Neutrophil (primary cell): Measurements from ENCODE around the gene HOXB5.
A peak's percentile ranks its signal among the peaks of the same experiment; 100 is the strongest.

Source experiments
- H3K27ac ChIP-seq: fragments of 200-600 bp; sonication (generic); 2 replicates; pipeline ENCODE4 v1.5.1; 2016; ENCODE audit warnings: mild to moderate bottlenecking, moderate library complexity
- H3K27me3 ChIP-seq: fragments of 200-600 bp; sonication (generic); 2 replicates; pipeline ENCODE4 v1.6.0; 2016; ENCODE audit warnings: mild to moderate bottlenecking
- H3K36me3 ChIP-seq: fragments of 200-600 bp; sonication (generic); 2 replicates; pipeline ENCODE4 v1.5.1; 2017
- H3K4me1 ChIP-seq, 2 experiments: fragments of 200-600 bp in 1 of 2; sonication (generic) in 1 of 2; 1 replicate in 1 of 2; 2 replicates in 1 of 2; pipeline versions ENCODE4 v1.5.1 to v1.6.1; 2013 to 2016; ENCODE audit warnings: low read depth in 1 of 2, low read length in 1 of 2, mild to moderate bottlenecking in 1 of 2, moderate library complexity in 1 of 2; ENCODE audit not compliant: control insufficient read depth in 1 of 2, insufficient read depth in 1 of 2
- H3K4me3 ChIP-seq, 2 experiments: fragments of 200-600 bp in 1 of 2; sonication (generic) in 1 of 2; 1 replicate in 1 of 2; 2 replicates in 1 of 2; pipeline ENCODE4 v1.5.1; 2013 to 2016; ENCODE audit warnings: low read depth in 1 of 2, low read length in 1 of 2, mild to moderate bottlenecking in 1 of 2, moderate library complexity in 1 of 2
- H3K9me3 ChIP-seq: fragments of 200-600 bp; sonication (generic); 2 replicates; pipeline ENCODE4 v1.5.1; 2016
- CTCF ChIP-seq: fragments of 200-600 bp; sonication (generic); IDR thresholded peaks from 2 replicates; pipeline ENCODE4 v1.5.1; 2016; ENCODE audit warnings: antibody characterized with exemption

HOXB5 gene

DNA sequence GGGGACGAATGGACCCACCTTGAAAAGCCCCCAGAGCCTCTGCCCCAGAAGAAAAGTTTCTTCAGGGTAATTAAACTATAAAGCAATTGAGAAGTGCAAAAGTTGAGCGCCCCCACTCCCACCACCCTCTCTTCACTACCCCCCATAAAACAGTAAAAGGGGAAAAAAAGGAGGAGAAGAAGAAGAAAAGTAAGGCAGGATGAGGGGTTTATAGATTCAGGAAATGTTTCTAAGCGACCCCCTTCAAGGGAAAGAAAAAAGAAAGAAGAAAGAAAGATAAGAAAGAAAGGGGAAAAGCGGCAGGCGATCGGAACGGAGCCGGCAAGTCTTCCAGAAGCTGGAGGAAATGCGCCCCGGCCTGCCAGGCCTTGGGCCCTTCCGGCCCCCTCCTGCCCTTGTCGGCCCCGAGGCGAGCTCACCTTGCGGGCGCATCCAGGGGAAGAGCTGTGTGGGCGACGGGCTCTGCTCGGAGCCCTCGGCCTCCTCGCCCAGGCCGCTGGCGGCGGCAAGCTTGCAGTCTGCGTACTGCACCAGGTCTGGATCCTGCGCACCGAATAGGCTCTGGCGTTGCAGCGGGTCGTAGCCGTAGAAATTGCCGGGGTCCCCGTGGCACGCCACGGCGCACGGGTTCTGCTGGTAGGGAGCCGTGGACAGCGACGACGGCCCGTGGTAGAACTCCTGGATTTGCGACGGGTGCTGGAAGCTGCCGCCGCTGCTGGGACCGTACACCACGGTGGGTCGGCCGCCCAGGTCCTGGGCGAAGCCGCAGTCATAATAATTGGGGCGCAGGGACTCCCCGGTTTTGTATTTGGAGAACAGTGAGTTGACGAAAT lies 20.5 kb upstream of the HOXB5 start:
- no peak for TF ChIP-seq CTCF
- Histone ChIP-seq H3K27ac (no peak overlapping the region), H3K4me1 (peaks cover 12 to 24% of the 10 kb centered on the region in 2 experiments), H3K36me3 (no peaks in the 10 kb centered on the region), H3K27me3 (peaks cover 100% of the 10 kb centered on the region), H3K4me3 (no peak overlapping the region), H3K9me3 (no peaks in the 10 kb centered on the region)

- H3K4me1 ChIP-seq, result peaks cover 12 to 24% of the 10 kb centered on the region in 2 experiments
- no peak overlapping the region for H3K4me3 ChIP-seq
- H3K36me3 ChIP-seq, result no peaks in the 10 kb centered on the region
- no peak overlapping the region for H3K27ac ChIP-seq
- peaks cover 100% of the 10 kb centered on the region for H3K27me3 ChIP-seq
- TF ChIP-seq CTCF, result no peak
- no peaks in the 10 kb centered on the region for H3K9me3 ChIP-seq
These were observed 19.5 kb upstream of the HOXB5 start for GRCh38 chr17:48612854-48613691.

DNA sequence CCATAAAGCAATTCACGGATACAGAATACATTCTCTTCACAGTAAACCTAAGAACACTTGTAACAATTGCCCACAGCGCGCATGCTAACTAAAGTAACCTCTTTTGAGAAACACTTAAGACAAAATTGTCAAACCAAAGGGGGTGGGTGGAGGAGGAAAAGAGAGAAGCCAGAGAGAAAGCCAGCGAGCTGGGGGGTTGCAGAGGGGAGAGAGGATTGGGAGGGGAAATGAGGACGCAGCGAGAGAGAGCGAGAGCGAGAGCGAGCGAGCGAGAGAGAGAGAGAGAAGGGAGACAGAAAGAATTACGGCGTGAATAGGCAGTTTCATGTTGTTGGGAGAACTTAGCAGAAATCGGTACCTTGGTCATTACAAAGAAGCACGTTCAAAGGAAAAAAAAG lies 18.9 kb upstream of the HOXB5 start:
- H3K27me3 ChIP-seq, result peaks cover 100% of the 10 kb centered on the region

GRCh38 chr17:48611681-48612455 lies 18.3 kb upstream of the HOXB5 start:
- H3K9me3 ChIP-seq, result no peaks in the 10 kb centered on the region
- no peak overlapping the region for H3K27ac ChIP-seq
- no peaks in the 10 kb centered on the region for H3K36me3 ChIP-seq
- H3K27me3 ChIP-seq, result peaks cover 100% of the 10 kb centered on the region
- H3K4me1 ChIP-seq, result peaks cover 12 to 24% of the 10 kb centered on the region in 2 experiments
- TF ChIP-seq CTCF, result no peak
- H3K4me3 ChIP-seq, result peak overlapping the region in 1 of 2 experiments; percentile 61

More for the DNA sequence above, 18.9 kb upstream of the HOXB5 start:
- no peak for TF ChIP-seq CTCF
- Histone ChIP-seq H3K4me3 (no peak overlapping the region), H3K36me3 (no peaks in the 10 kb centered on the region), H3K27ac (no peak overlapping the region), H3K4me1 (peaks cover 12 to 24% of the 10 kb centered on the region in 2 experiments), H3K9me3 (no peaks in the 10 kb centered on the region)

DNA sequence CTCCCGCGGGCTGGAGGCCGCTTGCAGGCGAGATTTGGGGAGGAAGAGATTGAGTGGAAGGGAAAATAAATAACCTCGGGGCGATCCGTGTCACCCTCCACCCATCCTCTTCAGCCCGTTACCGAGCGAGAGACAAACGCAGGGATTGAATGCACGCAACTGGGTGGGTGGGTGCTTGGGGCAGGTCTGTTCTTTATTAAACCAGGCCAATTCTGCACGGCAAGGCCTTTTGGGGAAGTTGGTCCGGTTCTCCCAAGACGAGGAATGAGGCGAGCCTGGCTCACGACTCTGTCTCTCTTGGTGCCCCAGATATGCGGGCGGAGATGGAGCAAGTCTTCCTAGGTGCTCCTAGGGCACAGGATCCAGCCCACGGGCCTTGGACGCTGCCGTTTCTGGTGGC lies 17.6 kb upstream of the HOXB5 start:
- Histone ChIP-seq H3K4me3 (peak overlapping the region; percentile 49 to 61), H3K4me1 (peaks cover 12 to 24% of the 10 kb centered on the region in 2 experiments), H3K27ac (no peak overlapping the region), H3K27me3 (peaks cover 100% of the 10 kb centered on the region), H3K9me3 (no peaks in the 10 kb centered on the region), H3K36me3 (no peaks in the 10 kb centered on the region)
- no peak for TF ChIP-seq CTCF
